ENCODE results near the gene PKIG.
"Not testable (repeated sequence)": the region's sequence is repeated elsewhere in the genome, so short reads cannot be mapped to it uniquely, and the experiment has no call there.

Gene PKIG

GRCh38 chr20:44572551-44573500, 9.6 kb upstream of the PKIG start:
- peak; percentile 63 to 77 for DNase-seq

- DNase-seq = no peak
These were observed 8.9 kb upstream of the PKIG start for GRCh38 chr20:44573501-44573869.

- no peak for DNase-seq
These were observed 8.0 kb upstream of the PKIG start for GRCh38 chr20:44574372-44574771.

GRCh38 chr20:44576297-44576696, 6.1 kb upstream of the PKIG start:
- DNase-seq = peak in 1 of 2 experiments; percentile 44

GRCh38 chr20:44579313-44580081, 2.9 kb upstream of the PKIG start:
- DNase-seq = no peak

GRCh38 chr20:44580581-44581268, 1.7 kb upstream of the PKIG start:
- no peak for DNase-seq

- no peak for DNase-seq
These were observed 864 bp upstream of the PKIG start for GRCh38 chr20:44581515-44581914.

GRCh38 chr20:44583157-44583556, 778 bp downstream of the PKIG start:
- no peak for DNase-seq

GRCh38 chr20:44584162-44584561, 1.8 kb downstream of the PKIG start:
- DNase-seq = no peak

- DNase-seq = no peak
These were observed 2.9 kb downstream of the PKIG start for GRCh38 chr20:44585057-44585963.

- no peak for DNase-seq
These were observed 4.0 kb downstream of the PKIG start for GRCh38 chr20:44586289-44586911.

- DNase-seq = no peak
These were observed 4.9 kb downstream of the PKIG start for GRCh38 chr20:44587035-44587980.

GRCh38 chr20:44588321-44588720, 5.9 kb downstream of the PKIG start:
- not testable (repeated sequence) for DNase-seq

- no peak for DNase-seq
These were observed 7.2 kb downstream of the PKIG start for GRCh38 chr20:44589537-44589936.

GRCh38 chr20:44590980-44591778, 8.8 kb downstream of the PKIG start:
- no peak for DNase-seq

- no peak for DNase-seq
These were observed 10.0 kb downstream of the PKIG start for GRCh38 chr20:44592366-44592765.

GRCh38 chr20:44593751-44594150, 11.4 kb downstream of the PKIG start:
- DNase-seq = no peak

- DNase-seq = no peak
These were observed 12.4 kb downstream of the PKIG start for GRCh38 chr20:44594730-44595129.

GRCh38 chr20:44596010-44596409, 13.6 kb downstream of the PKIG start:
- DNase-seq = no peak

- no peak for DNase-seq
These were observed 14.5 kb downstream of the PKIG start for GRCh38 chr20:44596876-44597275.

Data from SW 1271 (cell line).